Stimulated activated CD8-positive, alpha-beta memory T cell treated with anti-CD3 and anti-CD28 coated beads, Interleukin-12 subunit alpha, Interleukin-12 subunit beta, amount 100 ng/mL, for 1 hour (primary cell): ENCODE measurements around the gene CRACR2B.

Experiments used
- DNase-seq: peaks from one replicate; pipeline ENCODE4 v3.0.0-alpha.2; 2020; ENCODE audit warnings: low read depth

CRACR2B gene

DNA sequence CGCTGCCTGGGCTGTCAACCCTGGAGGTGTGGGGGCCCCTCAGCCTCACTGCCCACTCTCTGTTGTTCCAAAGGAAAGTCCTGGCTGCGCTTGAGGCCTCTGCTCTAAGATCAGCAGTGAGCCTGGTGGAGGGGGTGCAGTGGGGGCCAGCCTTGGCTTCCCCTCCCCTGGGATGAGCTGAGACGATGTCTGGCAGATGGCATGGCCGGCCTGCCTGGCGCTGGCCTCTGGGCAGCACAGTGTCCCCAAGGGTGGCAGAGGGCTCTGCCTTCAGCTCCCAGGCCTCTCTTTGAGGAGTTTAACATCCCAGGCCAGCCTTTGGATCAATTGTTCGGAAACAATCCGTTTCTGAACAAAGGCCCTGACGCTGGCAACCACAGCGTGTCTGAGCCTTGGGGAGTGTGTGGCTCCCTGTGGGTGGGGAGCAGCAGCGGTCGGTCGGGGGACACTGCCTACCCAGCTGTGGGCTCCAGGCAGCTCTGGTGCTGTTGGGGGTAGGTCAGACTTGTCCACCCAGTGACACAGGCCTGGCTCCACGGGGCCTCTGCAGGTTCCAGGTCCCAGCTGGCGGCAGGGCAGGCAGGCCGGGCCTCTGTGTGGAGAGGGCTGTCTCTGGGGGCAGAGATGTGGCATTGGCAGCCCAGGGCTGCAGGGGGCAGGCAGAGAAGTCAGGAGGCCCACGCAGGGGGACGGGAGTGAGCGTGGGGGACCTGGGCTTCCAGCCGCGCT is 27.0 kb downstream of the CRACR2B start:
- DNase-seq = no peak

GRCh38 chr11:855330-855674 is 27.6 kb downstream of the CRACR2B start:
- no peak for DNase-seq

DNA sequence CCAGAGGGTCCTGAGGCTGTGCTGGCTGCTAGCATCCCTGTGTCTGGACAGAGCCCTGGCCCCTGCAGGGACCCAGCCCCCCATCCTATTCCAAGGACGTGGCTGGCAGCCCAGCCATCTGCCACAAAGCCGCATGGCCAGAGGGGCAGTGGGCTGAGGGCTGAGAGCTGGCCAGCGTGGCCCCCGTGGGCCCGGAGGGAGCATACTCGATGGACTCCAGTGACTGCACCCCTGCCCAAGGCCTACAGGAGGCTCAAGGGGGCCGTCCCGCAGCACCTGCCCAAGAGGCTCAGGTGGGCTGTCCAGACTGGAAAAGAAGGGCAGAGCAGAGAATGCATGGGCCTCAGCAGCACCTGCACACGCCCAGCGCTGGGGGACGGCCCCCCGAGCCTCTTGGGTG is 28.1 kb downstream of the CRACR2B start:
- DNase-seq = no peak

GRCh38 chr11:856397-856796 is 28.7 kb downstream of the CRACR2B start:
- no peak for DNase-seq

DNA sequence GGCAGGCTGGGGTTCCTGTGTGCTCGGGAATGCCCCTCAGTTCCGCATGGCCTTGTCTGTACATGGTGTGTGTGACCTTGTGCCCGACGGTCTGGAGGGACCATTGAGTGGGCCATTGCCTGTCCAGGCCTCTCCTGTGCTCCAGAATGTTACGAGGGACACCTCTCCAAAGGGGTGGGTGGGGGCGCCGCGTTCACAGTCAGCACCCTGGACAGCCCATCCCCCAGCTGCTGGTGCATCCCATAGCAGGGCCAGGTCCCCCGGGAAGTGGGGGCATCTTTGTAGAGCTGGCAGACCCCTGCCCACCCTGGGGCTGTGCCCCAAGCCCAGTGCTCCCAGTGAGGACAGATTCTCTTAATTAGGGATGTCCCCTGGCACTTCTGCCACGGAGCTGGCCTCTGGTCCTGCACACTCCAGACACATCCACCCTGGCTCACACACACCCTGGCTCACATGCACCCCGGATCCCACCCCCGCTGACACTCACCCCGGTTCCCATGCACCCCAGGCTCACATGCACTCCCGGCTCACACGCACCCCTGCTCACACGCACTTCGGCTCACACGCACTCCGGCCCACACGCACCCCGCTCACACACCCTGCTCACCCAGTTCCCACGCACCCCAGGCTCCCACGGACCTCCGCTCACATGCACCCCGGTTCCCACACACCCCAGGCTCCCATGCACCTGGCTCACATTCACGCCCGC is 30.5 kb downstream of the CRACR2B start:
- DNase-seq = no peak

- DNase-seq = no peak
These were observed 31.1 kb downstream of the CRACR2B start for GRCh38 chr11:858762-859339.

GRCh38 chr11:859394-860131 is 31.8 kb downstream of the CRACR2B start:
- DNase-seq = no peak

DNA sequence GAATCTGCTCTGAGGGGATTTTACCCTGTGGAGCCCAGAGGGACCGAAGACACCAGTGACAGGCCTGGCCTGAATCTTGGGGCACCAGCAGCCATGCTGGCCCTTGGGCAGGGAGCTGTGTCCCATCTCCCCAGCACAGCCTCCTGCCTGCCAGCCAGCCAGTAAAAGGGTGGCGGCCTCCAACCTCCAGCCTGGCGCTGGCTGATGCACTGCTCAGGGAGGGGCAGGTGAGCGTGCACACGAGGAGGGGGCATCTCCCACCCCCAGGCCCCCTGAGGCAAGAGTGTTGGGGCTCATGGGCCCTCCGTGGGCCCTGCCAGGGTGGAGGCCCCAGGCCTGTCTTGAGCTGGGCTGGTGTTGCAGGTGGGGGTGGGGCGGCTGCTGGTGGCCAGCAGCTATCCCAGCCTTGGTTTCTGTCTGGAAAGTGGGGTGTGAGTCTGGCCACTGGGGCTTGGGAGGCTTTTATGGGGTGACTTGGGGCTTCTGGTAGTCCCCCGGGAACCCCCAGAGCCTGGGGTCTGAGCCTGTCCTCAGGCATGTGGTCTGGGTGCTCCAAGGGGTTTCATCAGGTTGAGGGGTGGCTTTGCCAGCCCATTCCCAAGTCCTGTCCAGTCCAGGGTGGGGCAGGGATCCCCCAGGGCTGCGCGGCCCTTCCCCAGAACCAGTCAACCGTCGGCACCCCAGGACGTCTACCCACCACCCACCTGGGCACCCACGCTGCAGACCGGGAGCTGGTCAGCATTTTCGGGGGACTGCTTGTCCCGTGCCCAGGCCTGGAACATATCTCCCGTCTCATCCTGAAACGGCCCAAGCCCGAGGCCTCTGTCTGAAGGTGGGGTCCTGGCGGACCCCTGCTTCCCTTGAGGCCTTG is 32.8 kb downstream of the CRACR2B start:
- DNase-seq = no peak

DNA sequence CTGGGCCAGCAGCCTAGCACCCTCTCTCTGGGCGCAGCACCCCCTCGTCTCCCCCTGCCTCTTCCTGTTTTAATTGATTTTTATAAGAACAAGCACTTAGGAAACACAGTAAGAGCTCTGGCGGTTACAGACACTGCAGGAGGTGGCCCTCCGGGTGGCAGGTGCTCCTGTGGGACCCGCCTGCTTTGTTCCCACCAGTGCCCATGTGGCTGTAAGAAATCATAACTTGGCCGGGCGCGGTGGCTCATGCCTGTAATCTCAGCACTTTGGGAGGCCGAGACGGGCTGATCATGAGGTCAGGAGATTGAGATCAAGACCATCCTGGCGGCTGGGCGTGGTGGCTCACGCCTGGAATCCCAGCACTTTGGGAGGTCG is 33.4 kb downstream of the CRACR2B start:
- no peak for DNase-seq

DNA sequence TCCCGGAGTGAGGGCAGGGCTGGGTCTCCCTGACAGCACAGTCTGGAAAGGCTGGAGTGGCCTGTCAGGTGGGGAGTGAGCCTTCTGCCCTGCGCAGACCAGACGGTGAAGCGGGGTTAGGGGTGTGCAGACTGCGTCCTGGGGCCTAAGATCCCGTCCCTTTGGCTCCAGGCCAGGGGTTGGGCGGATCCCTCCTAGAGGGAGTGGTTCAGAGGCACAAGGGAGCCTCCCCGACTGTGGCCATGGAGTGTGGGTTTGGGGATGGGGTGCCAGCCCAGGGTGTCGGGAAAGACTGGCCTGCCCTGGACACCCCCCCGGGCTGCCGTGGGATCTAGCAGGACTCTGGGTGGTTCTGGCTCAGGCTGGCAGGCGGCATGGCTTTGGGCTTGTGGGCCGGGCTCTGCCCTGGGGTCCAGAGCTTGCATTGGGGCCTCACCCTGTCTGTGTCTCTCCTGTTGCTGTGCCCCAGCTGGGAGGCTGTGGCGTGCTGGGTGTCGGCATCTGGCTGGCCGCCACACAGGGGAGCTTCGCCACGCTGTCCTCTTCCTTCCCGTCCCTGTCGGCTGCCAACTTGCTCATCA is 34.5 kb downstream of the CRACR2B start:
- no peak for DNase-seq

GRCh38 chr11:862696-863022 is 34.9 kb downstream of the CRACR2B start:
- DNase-seq = no peak

DNA sequence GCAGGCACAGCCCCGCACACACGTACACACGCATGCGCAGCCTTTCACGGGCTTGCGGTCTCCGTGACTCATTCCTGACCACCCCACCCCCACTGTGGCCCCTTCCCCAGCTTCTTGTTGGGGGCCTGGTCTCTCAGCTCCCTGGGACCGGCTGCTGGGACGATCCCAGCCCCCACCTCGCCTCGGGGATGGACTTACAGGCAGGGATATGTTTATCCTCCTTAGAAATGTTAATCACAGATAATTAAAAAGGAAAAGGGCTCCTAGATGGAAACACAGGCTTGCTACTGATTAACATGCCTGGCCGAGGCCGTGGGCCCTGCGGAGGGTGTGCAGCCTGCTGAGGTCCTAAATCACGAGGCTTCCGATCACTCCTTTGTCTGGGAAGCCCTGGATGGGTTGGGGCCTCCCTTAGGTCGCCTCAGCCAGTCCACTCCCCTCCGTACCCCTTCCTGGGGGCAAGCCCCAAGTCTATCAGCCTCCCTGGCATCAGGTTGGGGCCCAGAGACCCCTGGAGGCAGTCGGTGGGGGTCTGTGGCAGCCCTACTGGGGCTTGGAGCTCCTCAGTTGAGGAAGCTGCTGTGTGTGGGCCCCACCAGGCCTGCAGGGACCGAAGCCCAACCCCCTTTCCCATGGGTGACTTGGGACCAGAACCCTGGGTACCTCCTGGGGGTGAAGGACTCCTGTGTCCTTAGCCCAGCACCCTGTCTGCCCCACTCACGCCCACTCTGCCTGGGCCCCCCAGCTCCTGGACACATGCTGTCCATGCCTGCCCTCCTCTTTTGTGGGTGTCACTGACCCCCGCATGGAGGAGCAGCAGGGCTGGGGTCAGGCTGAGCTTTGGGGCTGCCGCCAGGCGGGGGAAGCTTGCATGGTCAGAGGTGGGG is 35.5 kb downstream of the CRACR2B start:
- DNase-seq = no peak

DNA sequence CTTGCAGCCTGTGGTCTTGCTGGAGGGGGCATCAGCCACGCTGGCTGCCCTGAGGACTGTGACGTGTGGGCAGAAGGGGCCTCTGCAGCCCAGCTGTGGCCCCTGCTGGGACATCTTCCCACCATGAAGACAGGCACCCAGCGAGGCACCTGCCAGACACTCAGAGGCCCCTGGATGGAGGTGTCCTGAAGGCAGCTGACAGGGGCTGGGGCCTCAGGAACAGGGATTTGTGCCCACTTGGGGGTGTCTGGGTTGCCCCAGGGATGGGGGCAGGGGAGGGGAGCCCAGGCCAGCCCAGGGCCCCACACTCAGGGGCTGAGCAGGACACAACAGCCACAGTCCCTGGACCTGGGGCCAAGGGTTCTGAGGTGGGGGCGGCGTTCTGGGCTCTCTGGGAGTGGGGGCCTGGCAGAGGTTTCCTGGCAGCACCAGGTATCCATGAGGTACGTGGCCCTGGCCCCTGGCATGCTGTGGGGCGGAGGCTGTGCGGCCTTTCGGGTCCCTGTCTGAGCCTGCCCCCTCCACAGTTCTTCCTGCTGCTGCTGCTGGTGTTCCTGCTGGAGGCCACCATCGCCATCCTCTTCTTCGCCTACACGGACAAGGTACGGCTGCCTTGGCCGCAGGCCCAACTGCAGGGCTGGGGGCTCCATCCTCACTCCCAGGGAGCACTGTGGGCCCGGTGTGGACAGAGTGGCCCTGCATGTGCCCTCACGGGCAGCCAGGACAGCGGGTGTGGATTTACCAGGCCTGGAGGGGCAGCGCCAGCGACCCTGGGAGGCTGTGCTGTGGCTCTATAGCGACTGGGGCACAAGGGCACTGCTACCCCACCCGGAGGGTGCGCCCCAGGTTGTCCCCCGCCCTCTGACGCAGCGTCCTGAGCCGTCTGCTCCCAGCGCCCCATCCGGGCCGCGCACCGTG is 36.5 kb downstream of the CRACR2B start:
- DNase-seq = no peak

GRCh38 chr11:864898-865297 is 37.2 kb downstream of the CRACR2B start:
- DNase-seq = no peak

DNA sequence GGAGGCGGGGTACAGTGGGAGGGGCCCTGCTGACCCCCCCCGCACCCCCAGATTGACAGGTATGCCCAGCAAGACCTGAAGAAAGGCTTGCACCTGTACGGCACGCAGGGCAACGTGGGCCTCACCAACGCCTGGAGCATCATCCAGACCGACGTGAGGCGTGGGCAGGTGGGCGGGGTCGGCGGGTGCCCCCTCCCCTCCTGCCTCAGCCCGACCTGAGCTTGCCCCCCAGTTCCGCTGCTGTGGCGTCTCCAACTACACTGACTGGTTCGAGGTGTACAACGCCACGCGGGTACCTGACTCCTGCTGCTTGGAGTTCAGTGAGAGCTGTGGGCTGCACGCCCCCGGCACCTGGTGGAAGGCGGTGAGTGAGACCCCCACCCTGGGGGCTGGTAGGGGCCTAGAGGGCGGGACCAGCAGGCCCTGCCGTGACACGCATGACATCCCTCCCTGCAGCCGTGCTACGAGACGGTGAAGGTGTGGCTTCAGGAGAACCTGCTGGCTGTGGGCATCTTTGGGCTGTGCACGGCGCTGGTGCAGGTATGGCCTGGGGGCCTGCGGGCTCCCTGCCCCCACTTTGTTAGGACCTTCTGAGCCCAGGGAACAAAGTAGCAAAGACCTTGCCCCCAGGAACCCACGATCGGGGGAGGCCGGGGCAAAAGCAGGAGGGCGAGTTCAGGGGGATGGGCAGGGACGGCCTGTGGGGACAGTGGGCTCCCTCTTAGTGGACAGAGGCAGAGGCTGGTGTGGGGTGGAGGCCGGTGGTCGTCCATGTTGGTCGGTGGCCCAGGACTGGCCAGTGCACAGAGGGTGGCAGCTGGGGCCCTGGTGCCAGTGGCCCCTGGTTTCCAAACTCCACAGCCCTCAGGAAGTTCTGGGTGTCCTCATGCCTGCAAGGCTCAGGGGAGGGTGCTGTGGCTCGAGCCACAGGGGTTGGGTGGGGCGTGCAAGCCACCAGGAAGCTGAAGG is 38.0 kb downstream of the CRACR2B start:
- no peak for DNase-seq

DNA sequence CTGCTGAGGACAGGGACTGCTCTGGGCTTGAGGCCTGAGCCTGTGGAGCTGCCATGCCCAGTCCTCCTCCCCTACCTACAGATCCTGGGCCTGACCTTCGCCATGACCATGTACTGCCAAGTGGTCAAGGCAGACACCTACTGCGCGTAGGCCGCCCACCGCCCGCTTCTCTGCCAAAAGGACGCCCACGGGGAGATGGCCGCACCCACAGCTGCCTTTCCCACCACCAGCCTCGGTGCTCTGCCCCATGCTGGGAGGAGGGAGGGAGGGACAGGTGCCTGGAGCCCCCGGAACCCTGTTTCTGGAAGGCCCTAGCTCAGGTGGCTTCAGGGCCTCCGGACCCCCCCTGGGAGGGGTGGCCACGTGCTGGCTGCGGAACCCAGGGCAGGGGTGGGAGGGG is 38.8 kb downstream of the CRACR2B start:
- DNase-seq = no peak

DNA sequence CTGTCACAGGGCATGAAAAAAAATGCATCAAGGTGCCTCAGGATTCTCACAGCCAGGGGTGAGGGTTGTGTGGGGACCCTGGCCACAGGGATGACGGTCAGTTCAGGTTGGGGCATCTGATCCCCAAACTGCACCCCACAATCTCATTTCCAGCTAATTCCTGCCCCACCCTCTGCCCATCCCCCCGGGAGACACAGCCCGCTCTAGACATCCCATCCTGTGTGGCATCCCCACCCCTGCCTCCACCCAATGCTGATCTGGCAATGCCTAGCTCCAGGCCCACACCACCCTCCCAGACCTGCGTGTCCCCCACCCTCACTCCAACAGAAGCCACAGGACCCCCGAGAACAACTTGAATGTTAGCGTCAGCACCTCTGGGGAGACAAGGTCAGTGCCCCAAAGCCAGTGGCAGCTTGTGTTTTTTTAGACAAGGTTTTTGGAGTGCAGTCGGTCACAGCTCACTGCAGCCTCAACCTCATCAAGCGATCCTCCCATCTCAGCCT is 40.2 kb downstream of the CRACR2B start:
- DNase-seq = no peak

GRCh38 chr11:868394-868793 is 40.7 kb downstream of the CRACR2B start:
- no peak for DNase-seq
